Thymus (tissue), 11 donors: ENCODE data around the gene OBP2B. TPM values are rescaled to one million over a fixed set of nuclear protein-coding genes. Genes with fewer than 3 reads are reported as not detected.

Source experiments
- DNase-seq, 9 donors: peaks; one replicate each; pipeline ENCODE4 v3.0.0-alpha.2; 2013; ENCODE audit warnings: low spot score in 9 of 9, low read depth in 6 of 9, missing footprints in 1 of 9
- H3K27ac ChIP-seq, 2 donors: one replicate each; pipeline ENCODE4 v1.5.1; 2013; ENCODE audit warnings: control low read depth in 1 of 2, low read depth in 1 of 2, low read length in 1 of 2, mild to moderate bottlenecking in 1 of 2, moderate library complexity in 1 of 2
- H3K27me3 ChIP-seq, 2 donors: one replicate each; pipeline ENCODE4 v1.5.1; 2013; ENCODE audit warnings: low read length in 1 of 2; ENCODE audit not compliant: control insufficient read depth in 2 of 2, insufficient read depth in 1 of 2
- H3K36me3 ChIP-seq, 2 donors: one replicate each; pipeline ENCODE4 v1.5.1; 2013; ENCODE audit warnings: low read length in 1 of 2, mild to moderate bottlenecking in 1 of 2, moderate library complexity in 1 of 2; ENCODE audit not compliant: control insufficient read depth in 2 of 2, insufficient read depth in 2 of 2
- H3K4me1 ChIP-seq, 2 donors: one replicate each; pipeline ENCODE4 v1.5.1; 2013; ENCODE audit warnings: low read length in 2 of 2; ENCODE audit not compliant: control insufficient read depth in 2 of 2, insufficient read depth in 2 of 2
- H3K4me3 ChIP-seq, 2 donors: one replicate each; pipeline ENCODE4 v1.5.1; 2013; ENCODE audit warnings: low read length in 2 of 2, control low read depth in 1 of 2, mild to moderate bottlenecking in 1 of 2
- H3K9me3 ChIP-seq, 2 donors: one replicate each; pipeline ENCODE4 v1.5.1; 2013; ENCODE audit warnings: low read length in 1 of 2, mild to moderate bottlenecking in 1 of 2; ENCODE audit not compliant: control insufficient read depth in 2 of 2, insufficient read depth in 1 of 2
- WGBS: extraction: QIAGEN DNeasy Blood & Tissue Kit; methylation state at CpG from one replicate; pipeline ENCODE4 v1.1.7; 2013; 5-methylcytosine and 5-hydroxymethylcytosine counted together
- polyA plus RNA-seq: library from polyadenylated mRNA; stranded (reverse); fragments of 200-250 nt; gene quantifications from one replicate; pipeline ENCODE4 v1.2.3, GENCODE V29; 2013
- total RNA-seq: library from RNA; stranded (reverse); fragments of 120-200 nt; gene quantifications from one replicate; pipeline ENCODE4 v1.2.4, GENCODE V29; 2013
- donor health status: healthy.

The OBP2B gene
- total and polyA plus RNA-seq, 2 donors, result 0.09 TPM; not detected in 1

DNA sequence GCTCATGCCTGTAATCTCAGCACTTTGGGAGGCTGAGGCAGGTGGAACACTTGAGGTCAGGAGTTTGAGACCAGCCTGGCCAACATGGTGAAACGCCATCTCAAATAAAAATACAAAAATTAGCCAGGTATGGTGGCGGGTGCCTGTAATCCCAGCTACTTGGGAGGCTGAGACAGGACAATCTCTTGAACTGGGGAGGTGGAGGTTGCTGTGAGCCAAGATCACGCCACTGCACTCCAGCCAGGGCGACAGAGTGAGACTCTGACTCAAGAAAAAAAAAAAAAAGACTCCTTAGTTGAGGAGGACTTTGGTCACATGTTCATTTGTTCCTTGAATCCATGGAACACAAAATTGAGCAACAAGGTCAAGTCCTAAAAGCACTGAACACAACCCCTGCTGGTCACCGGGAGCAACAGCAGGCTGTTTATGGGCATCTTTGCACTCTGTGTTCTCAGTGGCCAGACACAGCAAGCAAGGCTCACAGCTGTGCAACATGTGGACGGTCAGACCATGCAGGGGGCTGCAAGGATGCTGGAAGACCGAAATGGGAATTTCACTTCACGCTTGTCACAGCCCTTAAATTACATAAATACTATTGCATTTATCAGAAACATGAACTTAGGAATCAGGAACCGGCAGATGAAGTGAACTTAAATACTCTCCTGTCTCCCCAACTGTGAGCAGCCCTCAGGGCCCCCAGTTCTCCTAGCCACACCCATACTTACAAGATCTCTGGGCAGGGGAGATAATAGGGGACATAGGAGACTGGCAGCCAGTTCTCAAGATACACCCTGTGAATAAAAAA, 48.1 kb downstream of the OBP2B start:
- Histone ChIP-seq H3K36me3 (no peaks in the 10 kb centered on the region), H3K4me3 (no peak overlapping the region), H3K9me3 (no peaks in the 10 kb centered on the region), H3K4me1 (peaks cover 4 to 14% of the 10 kb centered on the region in 2 donors), H3K27me3 (peaks cover 4 to 35% of the 10 kb centered on the region in 2 donors), H3K27ac (no peak overlapping the region)
- peak in 2 of 9 donors; percentile 36 to 56 for DNase-seq
- 83% methylated on average over 9 of the region's 9 CpGs for WGBS

DNA sequence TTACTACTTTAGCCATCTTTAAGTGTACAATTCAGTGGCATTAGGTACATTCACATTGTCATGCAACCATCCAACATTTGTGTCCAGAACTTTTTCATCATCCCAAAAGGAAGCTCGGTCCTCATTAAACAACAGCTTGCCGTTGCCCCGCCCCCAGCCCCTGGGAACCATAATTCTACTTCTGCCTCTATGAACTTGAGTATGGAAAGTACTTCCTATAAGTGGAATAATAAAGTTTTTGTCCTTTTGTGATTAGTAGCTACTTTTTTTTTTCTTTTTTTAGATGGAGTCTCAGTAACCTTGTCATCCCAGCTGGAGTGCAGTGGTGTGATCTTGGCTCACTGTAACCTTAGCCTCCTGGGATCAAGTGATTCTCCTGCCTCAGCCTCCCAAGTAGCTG, 50.4 kb downstream of the OBP2B start:
- Histone ChIP-seq H3K4me3 (no peak overlapping the region), H3K27ac (no peak overlapping the region), H3K27me3 (peaks cover 4 to 21% of the 10 kb centered on the region in 2 donors), H3K4me1 (peaks cover 1 to 8% of the 10 kb centered on the region in 2 donors), H3K9me3 (no peaks in the 10 kb centered on the region), H3K36me3 (no peaks in the 10 kb centered on the region)
- no peak for DNase-seq
- WGBS, result 99% methylated on average over 3 of the region's 3 CpGs

Other genes starting within 250 kb of the OBP2B start
- gene GFI1B, start 230.6 kb downstream of the OBP2B start, total RNA-seq, result 0.61 TPM
- gene GFI1B, start 230.6 kb downstream of the OBP2B start, polyA plus RNA-seq, result 0.34 TPM
- gene GTF3C5, start 178.3 kb downstream of the OBP2B start, total RNA-seq, result 64.0 TPM
- 85.7 TPM for gene GTF3C5, start 178.3 kb downstream of the OBP2B start, polyA plus RNA-seq
- 0.76 TPM for gene CEL, start 147.3 kb downstream of the OBP2B start, total RNA-seq
- 3.2 TPM for gene CEL, start 147.3 kb downstream of the OBP2B start, polyA plus RNA-seq
- gene RALGDS, start 88.0 kb downstream of the OBP2B start, total RNA-seq, result 25.9 TPM
- gene RALGDS, start 88.0 kb downstream of the OBP2B start, polyA plus RNA-seq, result 42.1 TPM
- 3.0 TPM for gene GBGT1, start 45.3 kb downstream of the OBP2B start, total RNA-seq
- 5.3 TPM for gene GBGT1, start 45.3 kb downstream of the OBP2B start, polyA plus RNA-seq
- gene ABO, start 66.0 kb upstream of the OBP2B start, total RNA-seq, result 0.14 TPM
- gene ABO, start 66.0 kb upstream of the OBP2B start, polyA plus RNA-seq, result 1.3 TPM
- gene SURF6, start 126.9 kb upstream of the OBP2B start, total RNA-seq, result 13.6 TPM
- gene SURF6, start 126.9 kb upstream of the OBP2B start, polyA plus RNA-seq, result 17.2 TPM
- gene MED22, start 138.9 kb upstream of the OBP2B start, total RNA-seq, result 13.1 TPM
- gene MED22, start 138.9 kb upstream of the OBP2B start, polyA plus RNA-seq, result 13.6 TPM
- 2,397 TPM for gene RPL7A, start 139.0 kb upstream of the OBP2B start, total RNA-seq
- 3,092 TPM for gene RPL7A, start 139.0 kb upstream of the OBP2B start, polyA plus RNA-seq
- 31.9 TPM for gene SURF1, start 147.2 kb upstream of the OBP2B start, total RNA-seq
- gene SURF1, start 147.2 kb upstream of the OBP2B start, polyA plus RNA-seq, result 84.0 TPM
- 21.9 TPM for gene SURF2, start 147.3 kb upstream of the OBP2B start, total RNA-seq
- 34.0 TPM for gene SURF2, start 147.3 kb upstream of the OBP2B start, polyA plus RNA-seq
- 87.3 TPM for gene SURF4, start 166.8 kb upstream of the OBP2B start, total RNA-seq
- gene SURF4, start 166.8 kb upstream of the OBP2B start, polyA plus RNA-seq, result 52.0 TPM
- 0.94 TPM for gene STKLD1, start 167.1 kb upstream of the OBP2B start, total RNA-seq
- 1.5 TPM for gene STKLD1, start 167.1 kb upstream of the OBP2B start, polyA plus RNA-seq
- 20.4 TPM for gene REXO4, start 208.8 kb upstream of the OBP2B start, total RNA-seq
- gene REXO4, start 208.8 kb upstream of the OBP2B start, polyA plus RNA-seq, result 17.5 TPM
- 0.94 TPM for gene ADAMTS13, start 213.1 kb upstream of the OBP2B start, total RNA-seq
- gene ADAMTS13, start 213.1 kb upstream of the OBP2B start, polyA plus RNA-seq, result 11.8 TPM